GM19372 (cell line): ENCODE results near the gene TOR3A.
"Not testable (repeated sequence)": the region's sequence is repeated elsewhere in the genome, so short reads cannot be mapped to it uniquely, and the experiment has no call there.

ENCODE experiments used
- ATAC-seq: cut with Tn5 transposase; IDR thresholded peaks from one replicate; pipeline ENCODE4 v1.9.1; 2021; ENCODE audit warnings: mild to moderate bottlenecking, low read depth, moderate library complexity; ENCODE audit not compliant: unreplicated experiment

Gene TOR3A, protein sequence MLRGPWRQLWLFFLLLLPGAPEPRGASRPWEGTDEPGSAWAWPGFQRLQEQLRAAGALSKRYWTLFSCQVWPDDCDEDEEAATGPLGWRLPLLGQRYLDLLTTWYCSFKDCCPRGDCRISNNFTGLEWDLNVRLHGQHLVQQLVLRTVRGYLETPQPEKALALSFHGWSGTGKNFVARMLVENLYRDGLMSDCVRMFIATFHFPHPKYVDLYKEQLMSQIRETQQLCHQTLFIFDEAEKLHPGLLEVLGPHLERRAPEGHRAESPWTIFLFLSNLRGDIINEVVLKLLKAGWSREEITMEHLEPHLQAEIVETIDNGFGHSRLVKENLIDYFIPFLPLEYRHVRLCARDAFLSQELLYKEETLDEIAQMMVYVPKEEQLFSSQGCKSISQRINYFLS

GRCh38 chr1:179081687-179082332, at the start of gene TOR3A:
Gene TOR3A, plus strand, starts transcription at chr1:179082070. Its CDS starts 59 bp downstream, at chr1:179082129.
- ATAC-seq, result peak; percentile 80

GRCh38 chr1:179034720-179035119, 47.1 kb upstream of the TOR3A start:
- ATAC-seq, result peak; percentile 81

- no peak for ATAC-seq
Measured at GRCh38 chr1:179036844-179037465, 44.9 kb upstream of the TOR3A start.

GRCh38 chr1:179038528-179039281, 43.2 kb upstream of the TOR3A start:
- ATAC-seq, result no peak

GRCh38 chr1:179039502-179040174, 42.2 kb upstream of the TOR3A start:
- not testable (repeated sequence) for ATAC-seq

DNA sequence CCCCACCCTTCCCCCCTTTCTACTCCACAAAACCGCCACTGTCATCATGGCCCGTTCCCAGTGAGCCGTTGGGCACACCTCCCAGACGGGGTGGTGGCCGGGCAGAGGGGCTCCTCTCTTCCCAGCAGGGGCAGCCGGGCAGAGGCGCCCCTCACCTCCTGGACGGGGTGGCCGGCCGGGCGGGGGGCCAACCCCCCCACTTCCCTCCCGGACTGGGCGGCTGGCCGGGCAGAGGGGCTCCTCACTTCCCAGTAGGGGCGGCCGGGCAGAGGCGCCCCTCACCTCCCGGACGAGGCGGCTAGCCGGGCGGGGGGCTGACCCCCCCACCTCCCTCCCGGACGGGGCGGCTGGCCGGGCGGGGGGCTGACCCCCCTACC, 41.7 kb upstream of the TOR3A start:
- ATAC-seq, result not testable (repeated sequence)

DNA sequence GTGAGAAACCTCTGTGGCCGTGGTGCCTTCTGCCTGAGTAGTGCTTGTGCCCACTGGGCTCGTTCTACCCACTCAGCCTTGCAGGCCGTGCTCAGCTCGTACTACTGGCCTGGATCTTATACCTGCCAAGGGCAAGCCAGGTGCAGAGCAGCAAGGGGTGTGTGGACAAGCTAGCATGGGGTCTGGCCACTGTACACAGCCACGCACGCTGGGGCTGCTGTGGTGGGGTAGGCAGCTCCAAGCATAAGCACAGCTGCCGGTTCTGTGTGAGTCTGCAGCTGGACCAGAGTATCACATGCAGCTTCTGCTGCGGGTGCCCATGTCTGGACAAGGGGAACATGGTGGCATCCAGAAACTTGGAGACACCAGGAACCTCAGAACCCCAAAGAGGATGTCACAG, 39.8 kb upstream of the TOR3A start:
- no peak for ATAC-seq

- no peak for ATAC-seq
Measured at GRCh38 chr1:179042700-179043099, 39.2 kb upstream of the TOR3A start.

DNA sequence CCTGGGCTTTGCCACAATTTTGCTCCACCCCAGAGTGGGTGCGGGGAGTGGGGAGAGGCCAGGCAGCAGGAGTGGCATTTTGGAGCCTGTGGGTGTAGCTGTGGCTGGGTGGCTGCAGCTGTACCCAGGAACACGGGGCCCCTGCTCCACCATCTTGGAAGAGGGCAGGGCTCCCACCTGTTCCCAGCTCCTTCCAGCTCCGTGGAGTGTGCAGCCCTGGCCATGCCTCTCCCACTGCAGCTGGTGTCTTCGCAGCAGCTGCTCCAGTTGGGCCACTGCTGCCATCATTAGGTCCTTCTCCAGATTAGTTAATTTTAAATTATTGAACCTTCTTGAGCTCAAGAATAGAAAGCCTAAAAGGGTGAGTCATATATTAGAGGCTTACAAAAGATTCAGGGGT, 38.6 kb upstream of the TOR3A start:
- ATAC-seq, result no peak

- ATAC-seq, result no peak
Measured at GRCh38 chr1:179043907-179044306, 38.0 kb upstream of the TOR3A start.

DNA sequence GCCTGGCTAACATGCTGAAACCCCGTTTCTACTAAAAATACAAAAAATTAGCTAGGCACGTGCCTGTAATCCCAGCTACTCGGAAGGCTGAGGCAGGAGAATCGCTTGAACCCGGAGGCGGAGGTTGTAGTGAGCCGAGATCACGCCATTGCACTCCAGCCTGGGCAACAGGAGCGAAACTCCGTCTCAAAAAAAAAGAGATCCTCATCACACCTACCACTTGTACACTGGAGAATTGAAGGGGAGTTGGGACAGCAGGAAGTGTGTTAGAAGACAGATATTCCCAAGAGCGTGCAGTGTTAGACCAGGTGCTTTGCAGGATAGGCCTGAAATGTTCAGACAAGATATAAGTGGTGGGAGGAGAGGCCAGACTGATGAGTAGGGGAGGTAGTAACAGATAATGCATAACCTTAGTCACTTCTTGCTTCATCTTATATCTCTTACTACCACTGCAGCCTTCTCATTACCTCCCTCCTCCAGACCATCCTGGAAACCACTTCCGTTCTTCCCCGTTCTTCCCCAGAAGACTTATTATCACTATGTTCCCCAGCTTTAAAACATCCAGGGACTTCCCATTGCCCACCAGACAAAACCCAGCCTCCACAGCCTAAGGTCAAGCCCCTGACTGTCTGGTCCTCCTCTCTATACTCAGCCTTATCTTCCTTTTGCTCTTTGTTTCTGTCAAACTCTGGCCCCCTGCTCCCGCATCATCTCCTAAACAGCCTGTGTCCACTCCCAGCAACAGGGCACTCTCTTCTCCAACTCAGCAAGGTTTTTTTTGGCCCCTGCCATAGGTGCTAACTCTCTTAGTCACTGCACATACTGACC, 34.8 kb upstream of the TOR3A start:
- no peak for ATAC-seq

- ATAC-seq, result no peak
Measured at GRCh38 chr1:179047636-179047997, 34.3 kb upstream of the TOR3A start.

DNA sequence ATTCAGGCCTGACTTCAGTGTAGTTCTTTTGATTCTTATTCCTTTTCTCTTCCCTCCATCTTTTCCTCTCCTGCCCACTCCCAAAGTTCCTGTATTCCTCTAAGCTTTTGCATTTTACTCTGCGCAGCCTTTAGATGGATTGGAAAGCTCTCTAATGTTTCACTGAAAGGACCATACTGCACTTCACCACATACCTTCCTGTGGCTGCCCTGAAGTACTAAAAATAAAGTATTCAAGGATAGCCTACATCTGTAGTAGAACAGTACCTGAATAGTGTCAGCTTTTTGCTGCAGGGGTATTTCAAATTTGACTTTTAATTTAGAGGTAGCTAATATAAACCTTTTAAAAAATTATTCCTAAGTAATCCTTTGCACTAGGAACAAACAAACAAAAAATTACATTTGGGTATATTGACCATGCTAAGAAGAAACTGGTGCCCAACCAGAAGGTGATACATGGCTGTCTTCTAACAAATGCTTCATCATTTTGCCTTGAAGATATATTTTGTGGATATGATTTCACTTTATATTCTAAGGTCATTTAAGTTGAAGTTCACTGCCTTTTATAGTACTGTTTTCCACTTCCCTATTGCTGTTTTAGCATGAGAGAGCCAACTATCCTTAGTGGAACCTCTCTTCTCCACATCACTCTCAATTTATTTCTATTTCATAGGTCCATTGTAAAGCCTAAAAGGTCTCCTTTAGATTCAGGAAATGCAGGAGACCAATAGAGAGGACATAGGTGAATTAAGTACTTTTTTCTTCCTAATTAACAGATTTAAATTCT, 33.3 kb upstream of the TOR3A start:
- no peak for ATAC-seq

DNA sequence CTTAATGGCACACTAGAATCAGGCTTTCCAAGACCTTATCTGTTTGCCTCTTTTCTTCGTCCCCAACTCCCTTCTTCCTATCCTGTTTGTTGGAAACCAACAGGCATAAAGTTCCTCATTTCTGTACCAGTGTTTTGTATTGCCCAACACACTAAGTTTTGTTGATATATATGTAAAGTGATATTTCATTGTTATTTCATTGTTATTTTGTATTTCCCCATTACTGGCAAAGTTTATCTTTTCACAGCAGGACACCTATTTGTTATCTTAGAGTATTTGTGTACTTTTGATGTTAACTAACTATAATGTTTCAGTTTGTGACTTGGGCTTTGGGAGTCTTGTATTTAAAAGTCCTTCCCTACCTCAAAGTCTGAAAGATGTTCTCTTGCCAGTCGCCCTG, 29.1 kb upstream of the TOR3A start:
- ATAC-seq, result no peak

GRCh38 chr1:179053486-179053885, 28.4 kb upstream of the TOR3A start:
- ATAC-seq, result no peak

DNA sequence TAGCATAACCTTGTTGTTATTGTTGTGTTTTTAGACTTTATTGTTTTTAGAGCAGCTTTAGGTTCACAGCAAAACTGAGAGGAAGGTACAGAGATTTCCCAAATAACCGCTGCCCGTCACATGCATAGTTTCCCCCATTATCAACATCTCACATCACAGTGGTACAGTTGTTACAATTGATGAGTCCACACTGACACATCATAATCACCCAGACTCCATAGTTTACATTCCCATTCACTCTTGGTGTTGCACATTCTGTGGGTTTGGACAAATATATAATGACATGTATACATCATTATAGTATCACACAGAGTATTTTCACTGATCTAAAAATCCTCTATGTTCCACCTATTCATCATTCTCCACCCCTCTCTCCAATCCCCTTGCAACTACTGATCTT, 25.9 kb upstream of the TOR3A start:
- ATAC-seq, result no peak

- no peak for ATAC-seq
Measured at GRCh38 chr1:179058487-179059483, 23.1 kb upstream of the TOR3A start.
